Body of pancreas (tissue), 4 donors: ENCODE results near the gene BMAL1. TPM values are rescaled to one million over a fixed set of nuclear protein-coding genes. Genes with fewer than 3 reads are reported as not detected.
"Not testable (repeated sequence)": the region's sequence is repeated elsewhere in the genome, so short reads cannot be mapped to it uniquely, and the experiment has no call there.

Source experiments
- ATAC-seq: fragments of 150-250 bp; one replicate; pipeline ENCODE4 v1.9.1; 2016
- DNase-seq, 4 donors: peaks; one replicate each; pipeline ENCODE4 v3.0.0-alpha.2; 2019
- H3K27ac ChIP-seq, 4 donors: fragments of 200-600 bp; sonication (generic); 1 replicate in 3 of 4; 2 replicates in 1 of 4; pipeline versions ENCODE4 v1.5.1 to v1.6.1; 2016 to 2019; ENCODE audit warnings: mild to moderate bottlenecking in 1 of 4, mixed read lengths in 1 of 4, moderate library complexity in 1 of 4
- H3K27me3 ChIP-seq, 2 donors: fragments of 200-600 bp; sonication (generic); one replicate each; pipeline ENCODE4 v1.6.0; 2016; ENCODE audit warnings: mild to moderate bottlenecking in 1 of 2
- H3K36me3 ChIP-seq, 2 donors: fragments of 200-600 bp; sonication (generic); replicated peaks in 1 of 2; 2 replicates each; pipeline ENCODE4 v1.5.1; 2016; ENCODE audit warnings: low read depth in 2 of 2; ENCODE audit not compliant: insufficient read depth in 1 of 2
- H3K4me1 ChIP-seq: fragments of 200-600 bp; sonication (generic); one replicate; pipeline ENCODE4 v1.6.0; 2016
- H3K4me3 ChIP-seq, 2 donors: fragments of 200-600 bp; sonication (generic); 1 replicate in 1 of 2; 2 replicates in 1 of 2; pipeline ENCODE4 v1.5.1; 2016 to 2019
- H3K9me3 ChIP-seq, 3 donors: fragments of 200-600 bp; sonication (generic); 1 replicate in 2 of 3; 2 replicates in 1 of 3; pipeline ENCODE4 v1.5.1; 2016
- POLR2A ChIP-seq, 3 donors: fragments of 450-650 bp; IDR thresholded peaks; one replicate each; pipeline ENCODE4 v1.6.1; 2016; ENCODE audit warnings: antibody characterized with exemption in 3 of 3, mild to moderate bottlenecking in 2 of 3
- WGBS, 2 donors: methylation state at CpG; one replicate each; pipeline ENCODE4 v1.1.5; 2017; 5-methylcytosine and 5-hydroxymethylcytosine counted together
- intact Hi-C: fragments of 100-400 bp; cut with DNase I; formaldehyde crosslinking; loops from one replicate; pipeline ENCODE4 v1.15.1; 2023
- total RNA-seq, 2 donors: library from RNA; depleted of rRNA; stranded (reverse); fragments of >200 nt; gene quantifications; one replicate each; pipeline ENCODE4 v1.1.0, GENCODE V29; 2016
- TF ChIP-seq, protein P1 (sequence below), 7 experiments: fragments of 450-650 bp in 4 of 7; fragments of 200-600 bp in 3 of 7; sonication (generic) in 3 of 7; IDR thresholded peaks; one replicate each; pipeline ENCODE4 v1.5.1; 2016 to 2019; ENCODE audit warnings: antibody characterized with exemption in 7 of 7

Gene BMAL1
- total RNA-seq, 2 donors from 2014 or later, result 19.5 to 35.3 TPM

- Histone ChIP-seq H3K4me3 (no peak overlapping the region), H3K36me3 (no peaks in the 10 kb centered on the region), H3K4me1 (no peaks in the 10 kb centered on the region), H3K9me3 (no peaks in the 10 kb centered on the region), H3K27me3 (no peaks in the 10 kb centered on the region), H3K27ac (no peak overlapping the region)
- ATAC-seq, result no peak
- intact Hi-C loops, result no loop called here
- WGBS, 2 donors, result 76 to 79% methylated on average over 4 of the region's 4 CpGs
- TF ChIP-seq, protein P1, sequence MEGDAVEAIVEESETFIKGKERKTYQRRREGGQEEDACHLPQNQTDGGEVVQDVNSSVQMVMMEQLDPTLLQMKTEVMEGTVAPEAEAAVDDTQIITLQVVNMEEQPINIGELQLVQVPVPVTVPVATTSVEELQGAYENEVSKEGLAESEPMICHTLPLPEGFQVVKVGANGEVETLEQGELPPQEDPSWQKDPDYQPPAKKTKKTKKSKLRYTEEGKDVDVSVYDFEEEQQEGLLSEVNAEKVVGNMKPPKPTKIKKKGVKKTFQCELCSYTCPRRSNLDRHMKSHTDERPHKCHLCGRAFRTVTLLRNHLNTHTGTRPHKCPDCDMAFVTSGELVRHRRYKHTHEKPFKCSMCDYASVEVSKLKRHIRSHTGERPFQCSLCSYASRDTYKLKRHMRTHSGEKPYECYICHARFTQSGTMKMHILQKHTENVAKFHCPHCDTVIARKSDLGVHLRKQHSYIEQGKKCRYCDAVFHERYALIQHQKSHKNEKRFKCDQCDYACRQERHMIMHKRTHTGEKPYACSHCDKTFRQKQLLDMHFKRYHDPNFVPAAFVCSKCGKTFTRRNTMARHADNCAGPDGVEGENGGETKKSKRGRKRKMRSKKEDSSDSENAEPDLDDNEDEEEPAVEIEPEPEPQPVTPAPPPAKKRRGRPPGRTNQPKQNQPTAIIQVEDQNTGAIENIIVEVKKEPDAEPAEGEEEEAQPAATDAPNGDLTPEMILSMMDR (IDR thresholded peaks at IDR 0.05), result no peak
- no peak for TF ChIP-seq POLR2A (IDR thresholded peaks at IDR 0.05)
- DNase-seq, result no peak
These were observed 25.2 kb upstream of the BMAL1 start for GRCh38 chr11:13252438-13252837.

- intact Hi-C loops, result no loop called here
- WGBS, 2 donors, result 54 to 82% methylated on average over 3 of the region's 3 CpGs
- H3K4me3 ChIP-seq, result no peak overlapping the region
- DNase-seq, result no peak
- TF ChIP-seq, protein P1 (IDR thresholded peaks at IDR 0.05), result no peak
- no peak for TF ChIP-seq POLR2A (IDR thresholded peaks at IDR 0.05)
- no peaks in the 10 kb centered on the region for H3K9me3 ChIP-seq
- no peaks in the 10 kb centered on the region for H3K4me1 ChIP-seq
- H3K27ac ChIP-seq, result no peak overlapping the region
- H3K36me3 ChIP-seq, result no peaks in the 10 kb centered on the region
- H3K27me3 ChIP-seq, result no peaks in the 10 kb centered on the region
- no peak for ATAC-seq
These were observed 21.4 kb upstream of the BMAL1 start for GRCh38 chr11:13256216-13256615.

DNA sequence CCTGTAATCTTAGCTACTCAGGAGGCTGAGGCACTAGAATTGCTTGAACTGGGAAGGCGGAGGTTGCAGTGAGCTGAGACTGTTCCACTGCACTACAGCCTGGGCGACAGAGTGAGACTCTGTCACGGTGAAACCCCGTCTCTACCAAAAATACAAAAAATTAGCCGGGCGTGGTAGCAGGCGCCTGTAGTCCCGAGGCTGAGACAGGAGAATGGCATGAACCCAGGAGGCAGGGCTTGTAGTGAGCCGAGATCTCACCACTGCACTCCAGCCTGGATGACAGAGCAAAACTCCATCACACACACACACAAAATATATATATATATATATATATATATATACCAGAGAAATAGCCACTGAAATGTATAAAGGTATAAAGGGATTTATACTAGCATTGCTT is 19.5 kb upstream of the BMAL1 start:
- ATAC-seq, H3K27ac ChIP-seq, DNase-seq, H3K4me3 ChIP-seq, H3K9me3 ChIP-seq, H3K36me3 ChIP-seq, H3K27me3 ChIP-seq, H3K4me1 ChIP-seq, intact Hi-C loops: not testable (repeated sequence)
- 80 to 87% methylated on average over 6 to 9 of the region's 9 CpGs for WGBS, 2 donors

DNA sequence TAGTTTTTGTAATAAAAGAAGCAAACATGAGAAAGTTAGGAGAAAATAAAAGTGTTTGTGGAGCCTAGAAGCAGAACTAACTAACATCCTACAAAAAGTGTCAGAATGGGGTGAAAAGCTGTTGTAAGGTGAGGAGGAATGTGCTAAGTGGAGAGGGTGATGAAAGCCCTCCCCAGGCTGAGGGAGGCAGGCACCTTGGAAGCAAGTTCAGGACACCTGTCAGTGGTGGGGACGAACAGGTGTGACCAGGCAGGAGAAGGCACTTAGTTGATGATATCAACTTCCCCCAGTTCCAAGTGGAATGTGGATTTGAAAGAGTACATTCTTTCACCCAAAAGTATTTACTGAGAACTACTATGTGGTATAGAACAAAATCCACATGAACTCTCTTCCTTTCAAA is 18.7 kb upstream of the BMAL1 start:
- H3K36me3 ChIP-seq, result no peaks in the 10 kb centered on the region
- H3K27ac ChIP-seq, result no peak overlapping the region
- intact Hi-C loops, result no loop called here
- 0 to 26% methylated on average over 1 of the region's 1 CpG for WGBS, 2 donors
- H3K27me3 ChIP-seq, result no peaks in the 10 kb centered on the region
- ATAC-seq (no peak), DNase-seq (no peak)
- no peak for TF ChIP-seq POLR2A (IDR thresholded peaks at IDR 0.05)
- TF ChIP-seq, protein P1 (IDR thresholded peaks at IDR 0.05), result no peak
- H3K9me3 ChIP-seq, result no peaks in the 10 kb centered on the region
- H3K4me1 ChIP-seq, result no peaks in the 10 kb centered on the region
- no peak overlapping the region for H3K4me3 ChIP-seq

DNA sequence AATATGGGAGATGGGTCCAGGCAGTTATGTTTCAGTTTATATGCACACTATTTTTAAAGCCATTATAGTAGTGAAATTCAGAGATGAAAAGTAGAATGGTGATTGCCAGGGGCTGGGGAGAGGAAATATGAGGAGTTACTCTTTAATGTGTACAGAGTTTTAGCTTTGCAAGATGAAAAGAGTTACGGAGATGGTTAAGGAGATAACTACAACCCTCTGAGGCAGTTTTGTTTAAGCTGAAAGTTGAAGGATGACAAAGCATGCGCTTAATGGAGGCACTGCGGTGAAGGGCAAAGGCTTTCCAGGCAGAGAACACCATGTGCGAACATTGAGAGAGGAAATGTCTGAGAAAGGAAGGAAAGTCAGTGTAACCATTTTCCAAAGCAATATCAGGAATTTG is 18.2 kb upstream of the BMAL1 start:
- Histone ChIP-seq H3K27me3 (no peaks in the 10 kb centered on the region), H3K4me1 (no peaks in the 10 kb centered on the region), H3K9me3 (no peaks in the 10 kb centered on the region), H3K36me3 (no peaks in the 10 kb centered on the region), H3K27ac (no peak overlapping the region), H3K4me3 (no peak overlapping the region)
- DNase-seq, result no peak
- 57 to 75% methylated on average over 4 of the region's 4 CpGs for WGBS, 2 donors
- intact Hi-C loops, result no loop called here
- no peak for ATAC-seq
- TF ChIP-seq POLR2A (IDR thresholded peaks at IDR 0.05), result no peak
- TF ChIP-seq, protein P1 (IDR thresholded peaks at IDR 0.05), result no peak
